Nephron (organoid): ENCODE results near the gene NCOA3.

ENCODE experiments used
- H3K27ac Mint-ChIP-seq, 3 experiments: 2 replicates each; pipeline ENCODE4 v1.8.0; 2020; ENCODE audit warnings: mixed read lengths in 3 of 3, mild to moderate bottlenecking in 2 of 3, moderate library complexity in 1 of 3
- H3K27me3 Mint-ChIP-seq: 2 replicates; pipeline ENCODE4 v1.8.0; 2021; ENCODE audit warnings: low read depth, mild to moderate bottlenecking, moderate library complexity, mixed read lengths
- H3K36me3 Mint-ChIP-seq: 2 replicates; pipeline ENCODE4 v1.8.0; 2020; ENCODE audit warnings: low read depth, mixed read lengths
- H3K4me1 Mint-ChIP-seq: 2 replicates; pipeline ENCODE4 v1.8.0; 2020; ENCODE audit warnings: mixed read lengths
- H3K4me3 Mint-ChIP-seq, 3 experiments: 2 replicates each; pipeline ENCODE4 v1.8.0; 2020; ENCODE audit warnings: mild to moderate bottlenecking in 3 of 3, mixed read lengths in 3 of 3, moderate library complexity in 2 of 3
- H3K9me3 Mint-ChIP-seq: 2 replicates; pipeline ENCODE4 v1.8.0; 2020; ENCODE audit warnings: mixed read lengths
- TF ChIP-seq, protein P1 (sequence below), 3 experiments: fragments of 200-600 bp; sonication (generic); IDR thresholded peaks; one replicate each; pipeline ENCODE4 v1.5.0; 2021; ENCODE audit warnings: antibody characterized with exemption in 3 of 3; ENCODE audit not compliant: unreplicated experiment in 3 of 3

Gene NCOA3

DNA sequence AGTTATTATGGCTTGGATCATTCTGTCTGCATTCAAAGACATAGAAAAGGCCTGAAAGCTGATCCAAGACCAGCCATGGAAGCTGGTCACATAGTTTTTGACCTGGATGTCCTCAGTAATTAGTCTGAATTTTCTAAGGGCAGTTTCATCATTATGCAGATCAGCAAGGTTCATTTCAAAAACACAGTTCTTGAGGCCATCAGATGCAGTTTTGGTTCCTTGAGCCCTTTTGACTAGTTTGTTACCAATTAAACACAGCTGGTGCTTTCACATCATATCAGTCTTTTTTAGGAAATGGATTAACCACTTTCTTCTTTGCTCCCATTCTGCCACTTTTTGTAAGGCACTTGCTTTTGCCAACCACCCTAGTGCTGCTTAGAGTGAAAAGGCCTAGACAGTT, 129.4 kb downstream of the NCOA3 start:
- Mint-ChIP-seq H3K4me1 (no peaks in the 10 kb centered on the region), H3K4me3 (no peak overlapping the region), H3K27me3 (no peaks in the 10 kb centered on the region), H3K27ac (no peak overlapping the region), H3K36me3 (peaks cover 52% of the 10 kb centered on the region), H3K9me3 (no peaks in the 10 kb centered on the region)
- TF ChIP-seq, protein P1, sequence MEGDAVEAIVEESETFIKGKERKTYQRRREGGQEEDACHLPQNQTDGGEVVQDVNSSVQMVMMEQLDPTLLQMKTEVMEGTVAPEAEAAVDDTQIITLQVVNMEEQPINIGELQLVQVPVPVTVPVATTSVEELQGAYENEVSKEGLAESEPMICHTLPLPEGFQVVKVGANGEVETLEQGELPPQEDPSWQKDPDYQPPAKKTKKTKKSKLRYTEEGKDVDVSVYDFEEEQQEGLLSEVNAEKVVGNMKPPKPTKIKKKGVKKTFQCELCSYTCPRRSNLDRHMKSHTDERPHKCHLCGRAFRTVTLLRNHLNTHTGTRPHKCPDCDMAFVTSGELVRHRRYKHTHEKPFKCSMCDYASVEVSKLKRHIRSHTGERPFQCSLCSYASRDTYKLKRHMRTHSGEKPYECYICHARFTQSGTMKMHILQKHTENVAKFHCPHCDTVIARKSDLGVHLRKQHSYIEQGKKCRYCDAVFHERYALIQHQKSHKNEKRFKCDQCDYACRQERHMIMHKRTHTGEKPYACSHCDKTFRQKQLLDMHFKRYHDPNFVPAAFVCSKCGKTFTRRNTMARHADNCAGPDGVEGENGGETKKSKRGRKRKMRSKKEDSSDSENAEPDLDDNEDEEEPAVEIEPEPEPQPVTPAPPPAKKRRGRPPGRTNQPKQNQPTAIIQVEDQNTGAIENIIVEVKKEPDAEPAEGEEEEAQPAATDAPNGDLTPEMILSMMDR (IDR thresholded peaks at IDR 0.05; ENCODE audit: unreplicated experiment in 3 of 3) = no peak

DNA sequence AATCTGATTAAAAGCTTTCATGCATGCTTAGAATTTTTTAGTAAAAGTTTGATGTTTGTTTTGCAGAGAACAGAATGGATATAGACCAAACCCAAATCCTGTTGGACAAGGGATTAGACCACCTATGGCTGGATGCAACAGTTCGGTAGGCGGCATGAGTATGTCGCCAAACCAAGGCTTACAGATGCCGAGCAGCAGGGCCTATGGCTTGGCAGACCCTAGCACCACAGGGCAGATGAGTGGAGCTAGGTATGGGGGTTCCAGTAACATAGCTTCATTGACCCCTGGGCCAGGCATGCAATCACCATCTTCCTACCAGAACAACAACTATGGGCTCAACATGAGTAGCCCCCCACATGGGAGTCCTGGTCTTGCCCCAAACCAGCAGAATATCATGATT, 133.6 kb downstream of the NCOA3 start:
- Mint-ChIP-seq H3K4me1 (no peaks in the 10 kb centered on the region), H3K9me3 (no peaks in the 10 kb centered on the region), H3K36me3 (peaks cover 62% of the 10 kb centered on the region), H3K27me3 (no peaks in the 10 kb centered on the region), H3K27ac (no peak overlapping the region), H3K4me3 (no peak overlapping the region)
- TF ChIP-seq, protein P1 (IDR thresholded peaks at IDR 0.05; ENCODE audit: unreplicated experiment in 3 of 3) = no peak

DNA sequence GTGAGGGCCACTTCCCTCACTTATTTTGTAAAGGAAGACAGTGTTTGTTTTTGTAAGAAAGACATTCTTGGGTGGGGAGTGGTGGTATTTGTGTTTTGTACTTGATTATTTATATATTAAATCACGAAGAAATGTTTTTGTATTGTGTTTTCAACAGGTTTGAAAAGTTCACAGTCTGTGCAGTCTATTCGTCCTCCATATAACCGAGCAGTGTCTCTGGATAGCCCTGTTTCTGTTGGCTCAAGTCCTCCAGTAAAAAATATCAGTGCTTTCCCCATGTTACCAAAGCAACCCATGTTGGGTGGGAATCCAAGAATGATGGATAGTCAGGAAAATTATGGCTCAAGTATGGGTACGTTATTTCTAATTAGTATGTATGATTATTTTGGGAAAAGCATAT, 137.2 kb downstream of the NCOA3 start:
- TF ChIP-seq, protein P1 (IDR thresholded peaks at IDR 0.05; ENCODE audit: unreplicated experiment in 3 of 3) = no peak
- no peak overlapping the region for H3K27ac Mint-ChIP-seq
- H3K4me3 Mint-ChIP-seq = no peak overlapping the region
- no peaks in the 10 kb centered on the region for H3K27me3 Mint-ChIP-seq
- H3K36me3 Mint-ChIP-seq = peaks cover 76% of the 10 kb centered on the region
- no peaks in the 10 kb centered on the region for H3K9me3 Mint-ChIP-seq
- no peaks in the 10 kb centered on the region for H3K4me1 Mint-ChIP-seq

GRCh38 chr20:47642118-47642517, 140.4 kb downstream of the NCOA3 start:
- Mint-ChIP-seq H3K36me3 (peaks cover 83% of the 10 kb centered on the region), H3K4me1 (no peaks in the 10 kb centered on the region), H3K9me3 (no peaks in the 10 kb centered on the region), H3K27ac (no peak overlapping the region), H3K27me3 (no peaks in the 10 kb centered on the region), H3K4me3 (no peak overlapping the region)
- TF ChIP-seq, protein P1 (IDR thresholded peaks at IDR 0.05; ENCODE audit: unreplicated experiment in 3 of 3) = no peak

DNA sequence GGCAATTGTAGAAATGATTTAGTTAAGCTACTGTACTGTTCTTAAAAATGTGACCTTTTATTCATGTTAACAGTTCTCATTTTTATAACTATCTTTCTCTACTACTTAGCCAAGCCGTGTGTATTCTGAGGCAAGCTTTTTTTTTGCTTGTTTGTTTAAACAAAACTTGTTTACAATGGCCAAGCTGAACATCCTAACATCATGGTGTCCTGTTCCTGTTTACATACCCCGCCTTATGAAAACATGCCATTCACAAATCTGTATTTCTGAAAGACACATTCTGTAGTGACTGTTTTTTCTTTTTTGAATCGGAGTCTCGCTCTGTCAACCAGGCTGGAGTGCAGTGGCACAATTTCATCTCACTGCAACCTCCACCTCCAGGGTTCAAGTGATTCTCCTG, 140.9 kb downstream of the NCOA3 start:
- H3K36me3 Mint-ChIP-seq = peaks cover 79% of the 10 kb centered on the region
- no peaks in the 10 kb centered on the region for H3K4me1 Mint-ChIP-seq
- no peaks in the 10 kb centered on the region for H3K27me3 Mint-ChIP-seq
- no peaks in the 10 kb centered on the region for H3K9me3 Mint-ChIP-seq
- no peak overlapping the region for H3K27ac Mint-ChIP-seq
- TF ChIP-seq, protein P1 (IDR thresholded peaks at IDR 0.05; ENCODE audit: unreplicated experiment in 3 of 3) = no peak
- H3K4me3 Mint-ChIP-seq = no peak overlapping the region

DNA sequence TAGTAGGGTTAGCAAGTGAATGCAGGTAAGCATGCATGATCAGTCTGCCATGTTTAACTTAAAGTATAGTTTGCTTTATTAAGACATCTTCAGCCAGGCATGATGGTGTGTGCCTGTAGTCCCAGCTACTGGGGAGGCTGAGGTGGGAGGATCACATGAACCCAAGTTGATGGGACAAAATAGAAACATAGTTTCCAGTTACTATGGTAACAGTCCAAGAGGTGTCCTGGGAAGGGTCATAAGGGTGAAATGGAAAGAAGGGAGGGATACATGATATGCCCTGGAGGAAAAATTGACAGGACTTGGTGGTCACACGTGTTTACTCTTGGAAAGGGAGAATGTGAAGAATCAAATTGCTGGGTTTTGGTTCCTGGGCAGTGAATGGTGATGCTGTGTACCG, 143.9 kb downstream of the NCOA3 start:
- no peaks in the 10 kb centered on the region for H3K9me3 Mint-ChIP-seq
- no peak overlapping the region for H3K27ac Mint-ChIP-seq

More for the DNA sequence above, 143.9 kb downstream of the NCOA3 start:
- peaks cover 67% of the 10 kb centered on the region for H3K36me3 Mint-ChIP-seq
- no peak overlapping the region for H3K4me3 Mint-ChIP-seq
- no peaks in the 10 kb centered on the region for H3K27me3 Mint-ChIP-seq
- H3K4me1 Mint-ChIP-seq = no peaks in the 10 kb centered on the region
- TF ChIP-seq, protein P1 (IDR thresholded peaks at IDR 0.05; ENCODE audit: unreplicated experiment in 3 of 3) = no peak
